Mesodermal cell (in vitro differentiated cells): Measurements from ENCODE around the gene TRPV4.

Experiments
- H3K27ac ChIP-seq: 2 replicates; pipeline ENCODE4 v1.7.0; 2013; ENCODE audit warnings: mild to moderate bottlenecking, low read depth, low read length, moderate library complexity; ENCODE audit not compliant: severe bottlenecking
- H3K36me3 ChIP-seq: 2 replicates; pipeline ENCODE4 v1.7.1; 2013; ENCODE audit warnings: mild to moderate bottlenecking, low read length, moderate library complexity; ENCODE audit not compliant: control insufficient read depth, insufficient read depth
- H3K4me1 ChIP-seq: one replicate; pipeline ENCODE4 v1.7.1; 2013; ENCODE audit warnings: mild to moderate bottlenecking, low read length; ENCODE audit not compliant: insufficient read depth, control insufficient read depth, poor library complexity, severe bottlenecking
- H3K4me3 ChIP-seq: 2 replicates; pipeline ENCODE4 v1.7.0; 2013; ENCODE audit warnings: low read length, control low read depth, mild to moderate bottlenecking; ENCODE audit not compliant: insufficient read depth, poor library complexity, severe bottlenecking; ENCODE audit errors: extremely low read depth
- H3K9me3 ChIP-seq: 2 replicates; pipeline ENCODE4 v1.7.1; 2013; ENCODE audit warnings: mild to moderate bottlenecking, low read length, moderate library complexity; ENCODE audit not compliant: control insufficient read depth
- WGBS, 2 experiments: methylation state at CpG; one replicate each; pipeline ENCODE4 v1.1.5; 2013; ENCODE audit warnings: missing lambda C conversion rate in 2 of 2; ENCODE audit not compliant: insufficient coverage in 2 of 2; 5-methylcytosine and 5-hydroxymethylcytosine counted together

TRPV4 gene

GRCh38 chr12:109767991-109768900 is 65.0 kb downstream of the TRPV4 start:
- Histone ChIP-seq H3K4me1 (no peaks in the 10 kb centered on the region), H3K27ac (no peak overlapping the region), H3K4me3 (no peak overlapping the region), H3K36me3 (no peaks in the 10 kb centered on the region), H3K9me3 (peaks cover 6% of the 10 kb centered on the region)
- 92 to 96% methylated on average over 43 to 46 of the region's 54 CpGs for WGBS, 2 experiments

GRCh38 chr12:109767456-109767855 is 65.7 kb downstream of the TRPV4 start:
- no peaks in the 10 kb centered on the region for H3K4me1 ChIP-seq
- peaks cover 9% of the 10 kb centered on the region for H3K9me3 ChIP-seq
- WGBS, 2 experiments = 100% methylated on average over 1 to 4 of the region's 4 CpGs
- no peaks in the 10 kb centered on the region for H3K36me3 ChIP-seq
- no peak overlapping the region for H3K4me3 ChIP-seq
- no peak overlapping the region for H3K27ac ChIP-seq

DNA sequence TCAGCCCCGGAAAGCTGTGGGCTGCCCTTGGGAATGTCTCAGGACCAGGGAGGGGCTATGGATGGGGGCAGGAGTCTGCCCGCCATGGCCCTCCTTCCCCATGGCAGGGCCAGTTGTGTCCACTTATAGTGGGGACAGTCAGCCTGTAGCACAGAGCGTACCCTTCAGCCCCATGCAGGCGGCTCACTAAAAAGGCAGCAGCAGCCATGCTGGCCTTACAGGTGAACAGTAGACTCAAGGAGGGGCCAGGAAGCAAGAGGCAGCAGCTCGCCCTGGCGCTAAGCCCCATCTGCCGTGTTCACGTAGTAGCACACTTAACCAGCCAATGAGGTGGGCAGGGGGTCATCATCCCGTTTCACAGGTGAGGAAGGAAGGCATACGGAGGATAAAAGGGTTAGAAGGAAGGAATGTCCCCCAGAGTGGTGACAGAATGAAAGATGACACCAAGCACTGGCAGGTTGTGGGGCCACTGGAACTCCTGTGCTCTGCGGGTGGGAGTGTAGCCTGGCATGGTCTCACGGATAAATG is 66.9 kb downstream of the TRPV4 start:
- no peak overlapping the region for H3K27ac ChIP-seq
- peaks cover 6% of the 10 kb centered on the region for H3K4me1 ChIP-seq
- H3K36me3 ChIP-seq = no peaks in the 10 kb centered on the region
- no peak overlapping the region for H3K4me3 ChIP-seq
- peaks cover 9% of the 10 kb centered on the region for H3K9me3 ChIP-seq
- 89 to 90% methylated on average over 10 to 12 of the region's 12 CpGs for WGBS, 2 experiments

DNA sequence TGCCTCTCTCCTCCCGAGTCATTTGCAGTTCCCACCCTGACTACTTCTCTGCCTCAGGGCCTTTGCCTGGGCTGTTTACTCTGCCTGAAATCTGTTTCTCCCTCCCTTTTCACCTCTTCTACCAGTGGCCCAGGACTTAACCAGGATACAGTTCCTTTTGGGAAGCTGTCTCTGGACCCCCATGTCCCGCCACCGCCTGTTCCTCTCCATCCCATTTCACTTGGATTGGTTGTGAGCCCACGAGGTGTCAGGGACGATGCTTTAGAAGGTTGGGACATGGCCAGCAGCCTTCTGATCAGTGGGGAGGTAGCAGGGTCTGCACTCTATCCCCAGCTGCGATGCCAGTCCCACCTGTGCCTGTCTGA is 67.8 kb downstream of the TRPV4 start:
- Histone ChIP-seq H3K9me3 (peaks cover 9% of the 10 kb centered on the region), H3K4me1 (peaks cover 7% of the 10 kb centered on the region), H3K36me3 (no peaks in the 10 kb centered on the region), H3K4me3 (no peak overlapping the region), H3K27ac (no peak overlapping the region)
- WGBS, 2 experiments = 96% methylated on average over 4 to 5 of the region's 6 CpGs

DNA sequence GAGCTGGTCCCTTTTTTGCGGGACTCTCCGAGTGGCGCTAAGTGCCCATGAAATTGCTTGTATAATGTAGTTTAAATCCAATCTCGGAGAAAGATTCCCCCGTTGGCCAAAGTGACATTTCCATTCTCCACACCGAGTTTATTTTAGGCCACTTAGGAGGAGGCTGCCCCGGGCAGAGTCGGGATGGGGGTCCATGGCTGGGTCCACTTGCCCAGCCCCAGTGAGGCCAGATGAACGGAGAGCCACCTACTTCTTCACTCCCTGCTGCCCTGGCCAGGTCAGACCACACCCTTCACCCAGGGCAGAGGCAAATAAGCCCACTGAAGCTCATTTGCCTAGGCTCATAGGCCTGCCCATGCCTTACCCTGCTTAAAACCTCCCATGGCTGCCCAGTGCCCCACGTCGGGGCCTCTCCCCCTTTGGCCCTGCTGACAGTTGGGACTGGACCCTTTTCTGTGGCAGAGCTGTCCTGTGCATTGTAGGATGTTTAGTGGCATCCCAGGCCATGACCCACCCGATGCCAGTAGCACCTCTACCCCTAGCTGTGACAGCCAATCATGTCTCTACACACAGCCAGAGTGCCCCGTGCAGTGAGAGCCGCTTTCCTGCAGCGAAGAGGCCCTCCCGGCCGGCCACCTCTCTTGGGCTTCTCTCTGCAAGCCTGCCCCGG is 68.3 kb downstream of the TRPV4 start:
- Histone ChIP-seq H3K36me3 (no peaks in the 10 kb centered on the region), H3K4me3 (no peak overlapping the region), H3K27ac (no peak overlapping the region), H3K4me1 (peaks cover 7% of the 10 kb centered on the region), H3K9me3 (peaks cover 9% of the 10 kb centered on the region)
- 91 to 93% methylated on average over 14 to 15 of the region's 18 CpGs for WGBS, 2 experiments

GRCh38 chr12:109764123-109764522 is 69.1 kb downstream of the TRPV4 start:
- Histone ChIP-seq H3K36me3 (no peaks in the 10 kb centered on the region), H3K9me3 (peaks cover 9% of the 10 kb centered on the region), H3K4me1 (peaks cover 7% of the 10 kb centered on the region), H3K27ac (no peak overlapping the region), H3K4me3 (no peak overlapping the region)
- WGBS, 2 experiments = 78 to 86% methylated on average over 1 of the region's 3 CpGs

- Histone ChIP-seq H3K9me3 (peaks cover 9% of the 10 kb centered on the region), H3K27ac (no peak overlapping the region), H3K4me1 (peaks cover 7% of the 10 kb centered on the region), H3K4me3 (no peak overlapping the region), H3K36me3 (no peaks in the 10 kb centered on the region)
- WGBS, 2 experiments = 94% methylated on average over 2 of the region's 3 CpGs; no CpG with 5 or more reads in 1 of the 2 experiments
Measured at GRCh38 chr12:109763201-109763841, 69.9 kb downstream of the TRPV4 start.

GRCh38 chr12:109762673-109763191 is 70.5 kb downstream of the TRPV4 start:
- Histone ChIP-seq H3K36me3 (no peaks in the 10 kb centered on the region), H3K27ac (peak overlapping the region; percentile 10), H3K9me3 (peaks cover 9% of the 10 kb centered on the region), H3K4me3 (no peak overlapping the region), H3K4me1 (peaks cover 7% of the 10 kb centered on the region)
- 67 to 81% methylated on average over 2 of the region's 2 CpGs for WGBS, 2 experiments

DNA sequence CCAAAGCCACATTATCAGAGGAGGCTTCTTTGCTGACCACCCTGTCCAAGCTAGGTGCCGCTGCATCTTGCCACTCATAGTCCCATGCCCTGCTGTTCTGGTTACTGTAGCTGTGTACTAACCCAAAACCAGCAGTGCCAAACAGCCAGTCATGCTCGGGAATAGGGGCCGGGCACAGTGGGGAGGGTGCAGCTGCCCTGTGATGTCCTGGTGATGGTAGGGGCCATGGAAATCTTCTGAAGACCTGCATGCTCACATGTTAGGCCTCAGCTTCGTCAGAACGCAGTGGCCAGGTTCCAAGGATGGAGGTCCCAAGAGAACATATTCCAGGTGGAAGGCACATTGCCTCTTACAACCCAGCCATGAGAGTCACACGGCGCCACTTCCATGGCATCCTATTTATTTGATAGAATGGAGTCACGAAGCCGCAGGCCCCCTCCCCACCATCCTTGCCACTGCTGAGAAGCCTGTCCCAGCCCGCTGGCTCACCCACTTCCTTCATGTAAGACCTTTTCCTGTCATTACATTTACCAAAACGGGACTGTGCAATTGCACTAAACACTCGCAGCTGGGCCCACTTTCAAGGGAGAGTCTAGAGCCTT is 71.0 kb downstream of the TRPV4 start:
- no peaks in the 10 kb centered on the region for H3K36me3 ChIP-seq
- peaks cover 9% of the 10 kb centered on the region for H3K9me3 ChIP-seq
- H3K4me3 ChIP-seq = no peak overlapping the region
- peaks cover 7% of the 10 kb centered on the region for H3K4me1 ChIP-seq
- WGBS, 2 experiments = 92 to 98% methylated on average over 11 to 12 of the region's 12 CpGs
- H3K27ac ChIP-seq = no peak overlapping the region
